Measurements from ENCODE around the gene DOK4.

DOK4 gene

GRCh38 chr16:57518922-57519321 is 32.6 kb upstream of the DOK4 start:
- no peak for FAIRE-seq

GRCh38 chr16:57518520-57518919 is 32.2 kb upstream of the DOK4 start:
- FAIRE-seq = no peak

GRCh38 chr16:57517397-57518367 is 31.4 kb upstream of the DOK4 start:
- FAIRE-seq = no peak

- FAIRE-seq = no peak
These were observed 30.5 kb upstream of the DOK4 start for GRCh38 chr16:57516773-57517172.

- no peak for FAIRE-seq
These were observed 30.0 kb upstream of the DOK4 start for GRCh38 chr16:57516176-57516725.

GRCh38 chr16:57514791-57515600 is 28.7 kb upstream of the DOK4 start:
- no peak for FAIRE-seq

- no peak for FAIRE-seq
These were observed 28.1 kb upstream of the DOK4 start for GRCh38 chr16:57514371-57514770.

GRCh38 chr16:57513371-57514102 is 27.2 kb upstream of the DOK4 start:
- FAIRE-seq = no peak

- FAIRE-seq = no peak
These were observed 26.2 kb upstream of the DOK4 start for GRCh38 chr16:57512296-57513001.

- no peak for FAIRE-seq
These were observed 24.0 kb upstream of the DOK4 start for GRCh38 chr16:57510016-57510871.

GRCh38 chr16:57509231-57509923 is 23.1 kb upstream of the DOK4 start:
- FAIRE-seq = no peak

- FAIRE-seq = no peak
These were observed 21.7 kb upstream of the DOK4 start for GRCh38 chr16:57508035-57508425.

- FAIRE-seq = no peak
These were observed 21.1 kb upstream of the DOK4 start for GRCh38 chr16:57507136-57508034.

GRCh38 chr16:57505169-57505568 is 18.9 kb upstream of the DOK4 start:
- no peak for FAIRE-seq

- FAIRE-seq = no peak
These were observed 18.2 kb upstream of the DOK4 start for GRCh38 chr16:57504491-57504890.

GRCh38 chr16:57504001-57504400 is 17.7 kb upstream of the DOK4 start:
- FAIRE-seq = no peak

GRCh38 chr16:57503366-57503765 is 17.1 kb upstream of the DOK4 start:
- no peak for FAIRE-seq

- no peak for FAIRE-seq
These were observed 15.9 kb upstream of the DOK4 start for GRCh38 chr16:57502048-57502775.

GRCh38 chr16:57501492-57501891 is 15.2 kb upstream of the DOK4 start:
- FAIRE-seq = no peak

Data from islet of Langerhans (tissue), 1 donor.